ELR (cell line): ENCODE results near the gene RABL6.
"Not testable (repeated sequence)": the region's sequence is repeated elsewhere in the genome, so short reads cannot be mapped to it uniquely, and the experiment has no call there.

Experiments used
- DNase-seq: peaks from one replicate; pipeline ENCODE4 v3.0.0-alpha.2; 2015; ENCODE audit warnings: low read depth

The RABL6 gene

DNA sequence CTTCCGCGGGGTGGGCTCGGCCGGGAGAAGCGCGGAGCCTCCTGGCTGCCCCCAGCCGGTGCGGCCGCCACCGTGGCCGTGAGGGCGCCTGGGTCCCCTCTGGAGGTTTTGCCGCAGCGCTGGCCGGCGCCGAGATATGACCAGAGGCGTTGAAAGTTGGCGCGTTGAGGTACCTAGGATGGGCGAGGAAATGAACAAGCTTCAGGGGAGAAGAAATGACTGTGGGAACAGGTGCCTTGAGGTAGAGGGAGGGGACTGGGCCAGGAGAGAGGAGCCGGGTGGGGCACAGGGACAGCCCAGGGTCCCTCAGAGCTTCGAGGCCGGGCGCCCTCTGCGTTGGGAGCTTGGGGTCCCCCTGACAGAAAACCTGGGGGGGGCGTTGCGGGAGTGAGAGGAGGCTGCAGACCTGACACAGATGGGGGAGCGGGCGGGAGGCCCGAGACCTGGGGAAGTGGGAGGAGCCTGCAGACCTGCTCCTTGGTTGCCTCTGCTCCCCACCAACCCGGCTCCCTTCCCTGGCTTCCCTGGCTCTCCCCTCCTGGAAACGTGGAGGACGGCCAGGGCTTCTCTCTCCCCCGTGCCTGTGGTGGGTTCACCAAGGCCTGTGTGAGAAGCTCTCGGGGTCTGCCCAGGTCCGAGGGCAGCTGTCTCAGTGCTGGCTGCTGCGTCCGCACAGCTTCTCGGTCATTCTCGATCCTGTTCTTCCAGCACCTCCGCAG, 14.2 kb downstream of the RABL6 start:
- DNase-seq: no peak

DNA sequence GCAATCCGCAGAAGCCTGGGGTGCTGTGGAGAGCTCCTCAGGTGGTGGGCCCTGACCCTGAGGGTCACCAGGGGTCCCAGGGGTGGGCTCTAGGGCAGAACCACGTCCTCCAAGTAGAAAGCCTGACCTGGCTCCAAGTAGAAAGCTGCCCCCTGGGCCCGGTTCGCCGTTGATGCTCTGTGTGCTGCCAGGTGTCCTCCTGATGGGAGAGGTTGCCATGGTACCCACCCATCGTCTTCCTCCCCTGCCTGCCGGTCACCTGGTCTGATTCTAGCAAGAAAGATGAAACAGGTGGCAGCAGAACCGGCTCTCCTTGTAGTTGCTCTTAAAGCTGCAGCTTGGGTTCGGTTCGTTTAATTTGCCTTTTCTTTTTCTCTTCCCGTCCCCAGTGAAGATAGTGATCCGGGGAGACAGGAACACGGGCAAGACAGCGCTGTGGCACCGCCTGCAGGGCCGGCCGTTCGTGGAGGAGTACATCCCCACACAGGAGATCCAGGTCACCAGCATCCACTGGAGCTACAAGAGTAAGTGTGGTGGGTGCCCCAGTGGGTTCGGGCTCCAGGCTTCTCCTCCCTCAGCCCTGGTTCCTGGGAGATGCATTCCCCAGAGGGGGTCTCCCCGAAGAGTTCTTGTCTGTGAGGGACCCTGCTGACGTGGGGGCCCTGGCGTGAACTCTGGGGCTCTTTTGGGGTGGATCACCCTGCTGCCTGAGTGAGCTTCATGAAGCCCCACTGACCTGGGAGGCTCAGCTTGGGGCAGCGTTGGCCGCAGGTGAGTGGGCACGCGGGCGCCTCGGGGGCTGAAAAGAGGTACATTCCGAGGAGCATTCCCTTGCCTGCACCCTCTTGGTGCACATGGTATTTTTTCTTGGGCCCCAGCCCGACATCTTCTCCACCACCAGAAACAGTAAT, 15.6 kb downstream of the RABL6 start:
- no peak for DNase-seq

DNA sequence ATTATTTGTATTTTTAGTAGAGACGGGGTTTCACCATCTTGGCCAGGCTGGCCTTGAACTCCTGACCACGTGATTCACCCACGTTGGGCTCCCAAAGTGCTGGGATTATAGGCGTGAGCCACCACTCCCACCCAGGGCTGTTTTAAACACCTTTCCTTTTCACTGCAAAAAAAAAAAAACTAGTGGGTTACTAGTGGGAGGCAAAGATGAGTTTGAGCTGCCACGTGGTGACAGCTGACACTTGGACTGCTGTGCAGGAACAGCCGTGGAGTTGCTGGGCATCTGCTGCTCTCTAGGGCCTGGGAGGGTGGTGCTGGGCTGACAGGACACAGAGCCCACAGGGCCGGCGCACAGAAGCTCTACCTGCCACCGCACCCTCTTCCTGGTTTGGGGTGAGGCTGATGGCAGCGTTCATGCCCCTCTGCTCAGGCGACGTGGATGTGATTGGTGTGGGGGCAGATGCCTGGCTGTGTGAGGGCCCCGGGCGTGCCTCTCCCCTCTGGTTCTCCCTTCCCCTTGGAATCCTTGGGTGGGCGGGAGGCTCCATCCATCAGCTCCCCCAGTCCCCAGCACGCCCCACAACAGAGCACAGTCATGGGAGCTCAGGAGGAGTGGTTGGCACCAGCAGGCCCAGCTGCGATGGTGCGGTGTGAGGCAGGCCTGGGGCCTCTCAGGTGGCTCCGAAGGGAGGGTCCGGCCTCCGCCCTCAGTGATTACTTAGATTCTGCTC, 16.9 kb downstream of the RABL6 start:
- no peak for DNase-seq

DNA sequence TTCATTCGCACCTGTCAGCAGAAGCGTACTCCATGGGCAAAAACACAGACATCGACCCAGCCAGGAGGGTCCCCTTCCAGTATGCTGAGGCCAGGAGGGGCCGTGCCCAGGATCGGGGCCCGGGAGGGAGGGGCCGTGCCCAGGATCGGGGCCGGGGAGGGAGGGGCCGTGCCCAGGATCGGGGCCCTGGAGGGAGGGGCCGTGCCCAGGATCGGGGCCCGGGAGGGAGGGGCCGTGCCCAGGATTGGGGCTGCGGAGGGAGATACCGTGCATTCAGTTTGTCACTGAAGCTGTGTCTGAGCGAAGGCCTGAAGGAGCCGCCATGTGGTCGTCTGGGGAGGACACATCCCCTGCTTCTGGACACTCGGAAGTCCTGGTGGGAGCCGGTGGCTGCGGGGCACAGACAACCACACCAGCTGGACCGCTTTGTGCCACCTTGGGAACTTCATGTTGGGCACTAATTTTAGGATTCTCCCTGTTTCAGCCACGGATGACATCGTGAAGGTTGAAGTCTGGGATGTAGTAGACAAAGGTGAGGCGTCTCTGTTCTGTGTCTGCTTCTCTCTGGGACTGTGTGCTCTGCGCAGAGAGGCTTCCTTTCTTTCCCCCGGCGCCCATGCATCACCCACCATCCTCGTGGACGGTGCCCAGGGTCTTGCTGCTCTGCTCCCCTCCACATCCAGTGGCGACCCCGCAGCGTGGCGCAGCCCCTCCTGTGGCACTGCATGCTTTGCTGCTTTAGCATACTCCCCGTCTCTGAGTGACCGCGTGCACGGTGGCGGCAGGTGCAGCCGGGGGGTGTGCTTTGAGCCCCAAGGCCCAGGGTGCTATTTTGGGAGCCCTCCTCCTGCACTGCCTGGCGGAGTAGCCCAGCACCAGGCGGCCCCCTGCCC, 17.8 kb downstream of the RABL6 start:
- no peak for DNase-seq

DNA sequence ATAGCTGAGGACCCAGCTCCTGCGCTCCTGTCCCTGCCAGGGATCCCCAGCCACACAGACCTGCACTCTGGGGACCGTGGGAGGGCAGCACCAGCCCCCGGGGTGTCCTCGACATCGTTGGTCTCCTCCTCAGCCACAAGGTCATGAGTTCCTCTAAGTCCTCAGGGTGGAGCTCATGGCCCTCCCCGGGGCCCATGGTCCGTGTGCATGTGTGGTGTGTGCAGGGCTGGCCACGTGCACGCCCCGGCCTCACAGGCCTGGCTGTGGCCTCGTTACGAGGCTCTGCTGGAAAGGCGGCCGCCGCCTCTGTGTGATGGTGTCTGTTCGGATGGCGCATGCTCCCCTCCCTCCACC, 18.4 kb downstream of the RABL6 start:
- DNase-seq: no peak

DNA sequence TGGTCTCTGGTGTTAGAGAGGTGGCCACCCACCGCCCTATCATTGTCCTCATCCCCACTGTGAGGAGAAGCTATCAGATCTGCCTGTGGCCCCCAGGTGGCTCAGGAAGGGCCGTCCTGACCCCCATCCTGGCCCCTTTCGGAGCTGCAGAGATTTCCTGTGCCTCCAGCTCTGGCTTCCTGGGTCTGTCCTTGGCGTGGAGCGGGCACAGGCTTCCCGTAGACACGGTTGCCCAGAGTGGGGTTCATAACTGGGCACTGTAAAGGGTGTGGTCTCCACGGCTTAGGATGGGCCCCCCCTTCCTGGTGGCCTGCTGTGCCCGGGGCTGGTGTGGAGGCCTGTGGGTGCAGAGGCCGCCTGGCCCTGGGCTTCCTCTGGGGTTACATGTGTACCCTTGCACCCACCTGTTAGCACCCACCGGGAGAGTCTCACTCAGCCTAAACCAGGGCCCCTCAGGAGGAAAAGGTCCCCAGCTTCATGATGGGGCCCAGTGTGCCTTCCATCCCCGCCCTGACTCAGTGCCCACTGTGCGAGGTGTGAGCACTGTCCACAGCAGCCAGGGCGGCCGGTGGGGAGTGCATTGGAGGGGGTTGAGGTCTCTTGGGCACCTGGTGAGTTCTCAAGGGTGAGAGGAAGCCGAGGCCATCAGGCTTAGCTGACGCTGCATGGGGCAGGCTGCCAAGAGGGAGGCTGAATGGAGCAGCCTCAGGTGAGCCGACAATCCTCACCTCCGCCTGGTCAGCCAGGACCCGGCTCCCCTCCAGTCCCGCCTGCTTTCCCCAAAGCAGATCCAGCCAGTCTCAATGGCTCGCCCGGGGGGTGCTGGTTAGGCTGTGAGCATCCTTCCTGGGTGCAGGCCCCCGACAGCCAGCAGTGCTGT, 19.2 kb downstream of the RABL6 start:
- DNase-seq: no peak

DNA sequence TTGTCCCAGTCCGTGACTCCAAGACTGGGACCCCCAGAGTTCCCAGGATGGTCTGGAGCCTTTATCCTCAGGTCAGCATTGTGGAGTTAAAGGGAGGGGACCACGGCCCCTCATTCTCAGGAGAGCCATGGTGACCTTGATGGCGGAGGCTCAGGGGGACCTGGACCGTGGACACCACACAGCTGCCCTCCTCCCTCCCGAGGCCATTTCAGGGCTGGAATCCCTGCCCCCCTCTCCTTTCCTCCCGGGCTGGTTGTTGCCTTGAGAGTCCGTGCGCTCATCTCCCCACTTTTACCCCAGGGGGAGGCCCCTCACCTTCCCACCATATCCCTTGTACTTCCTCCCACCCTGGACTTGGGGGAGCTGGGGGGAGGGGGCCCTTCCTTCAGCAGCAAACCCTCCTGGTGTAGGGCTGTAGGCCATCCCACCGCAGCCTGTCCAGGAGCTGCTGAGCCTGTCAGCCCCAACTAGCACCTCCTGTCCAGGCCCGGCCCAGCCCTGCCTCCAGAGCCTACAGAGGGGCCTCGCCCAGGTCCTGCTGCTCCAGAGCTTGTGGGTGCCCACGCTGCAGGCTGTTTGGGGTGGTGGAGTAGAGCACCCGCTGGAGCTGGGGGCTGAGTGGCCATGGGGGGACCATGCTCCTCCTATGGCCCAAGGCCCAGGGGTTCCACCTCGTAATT, 20.2 kb downstream of the RABL6 start:
- no peak for DNase-seq

DNA sequence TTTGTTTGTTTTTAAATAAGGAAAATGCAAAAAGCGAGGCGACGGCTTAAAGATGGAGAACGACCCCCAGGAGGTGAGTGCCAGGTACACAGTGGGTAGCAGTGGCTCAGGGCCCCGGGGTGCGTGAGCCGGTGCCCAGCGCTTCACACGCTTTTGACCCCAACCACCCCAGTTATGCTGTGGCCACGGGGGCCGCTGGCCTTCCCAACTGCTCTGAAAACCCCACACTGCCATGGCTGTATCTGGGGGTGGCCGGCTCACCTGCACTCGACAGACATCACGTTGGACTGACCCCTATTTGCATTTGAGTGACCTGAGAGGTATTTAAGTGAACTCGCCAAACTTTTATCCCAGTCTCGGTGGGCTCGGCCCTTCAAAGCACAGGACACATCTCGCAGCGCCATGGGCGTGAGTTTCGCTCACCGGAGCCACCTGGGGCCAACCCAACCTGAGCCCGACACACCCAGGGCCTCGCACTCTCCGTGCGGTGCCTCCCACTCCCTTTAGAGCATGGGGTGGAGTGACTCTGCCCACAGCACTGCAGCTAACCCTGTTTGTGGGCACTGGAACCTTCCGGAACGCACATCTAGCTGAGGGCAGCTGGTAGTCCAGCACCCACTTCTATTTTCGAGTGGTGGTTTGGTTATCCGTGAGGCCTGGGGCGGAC, 20.9 kb downstream of the RABL6 start:
- DNase-seq: no peak

DNA sequence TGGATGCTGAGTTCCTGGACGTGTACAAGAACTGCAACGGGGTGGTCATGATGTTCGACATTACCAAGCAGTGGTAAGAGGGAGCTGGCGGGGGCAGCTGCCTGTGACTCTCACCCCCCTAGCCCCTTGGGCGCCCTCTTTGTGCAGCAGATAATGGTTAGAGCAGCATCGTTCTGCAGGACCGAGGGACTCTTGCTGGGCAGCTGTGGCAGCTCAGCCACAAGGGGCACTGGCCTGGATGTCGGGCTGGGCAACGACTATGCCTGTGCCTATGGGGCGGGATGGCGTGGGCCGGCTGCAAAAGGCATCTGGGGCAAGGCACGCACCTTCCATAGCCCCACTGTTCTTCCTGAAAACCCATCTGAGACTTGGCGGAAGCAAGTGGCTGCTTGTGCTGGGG, 21.7 kb downstream of the RABL6 start:
- no peak for DNase-seq

DNA sequence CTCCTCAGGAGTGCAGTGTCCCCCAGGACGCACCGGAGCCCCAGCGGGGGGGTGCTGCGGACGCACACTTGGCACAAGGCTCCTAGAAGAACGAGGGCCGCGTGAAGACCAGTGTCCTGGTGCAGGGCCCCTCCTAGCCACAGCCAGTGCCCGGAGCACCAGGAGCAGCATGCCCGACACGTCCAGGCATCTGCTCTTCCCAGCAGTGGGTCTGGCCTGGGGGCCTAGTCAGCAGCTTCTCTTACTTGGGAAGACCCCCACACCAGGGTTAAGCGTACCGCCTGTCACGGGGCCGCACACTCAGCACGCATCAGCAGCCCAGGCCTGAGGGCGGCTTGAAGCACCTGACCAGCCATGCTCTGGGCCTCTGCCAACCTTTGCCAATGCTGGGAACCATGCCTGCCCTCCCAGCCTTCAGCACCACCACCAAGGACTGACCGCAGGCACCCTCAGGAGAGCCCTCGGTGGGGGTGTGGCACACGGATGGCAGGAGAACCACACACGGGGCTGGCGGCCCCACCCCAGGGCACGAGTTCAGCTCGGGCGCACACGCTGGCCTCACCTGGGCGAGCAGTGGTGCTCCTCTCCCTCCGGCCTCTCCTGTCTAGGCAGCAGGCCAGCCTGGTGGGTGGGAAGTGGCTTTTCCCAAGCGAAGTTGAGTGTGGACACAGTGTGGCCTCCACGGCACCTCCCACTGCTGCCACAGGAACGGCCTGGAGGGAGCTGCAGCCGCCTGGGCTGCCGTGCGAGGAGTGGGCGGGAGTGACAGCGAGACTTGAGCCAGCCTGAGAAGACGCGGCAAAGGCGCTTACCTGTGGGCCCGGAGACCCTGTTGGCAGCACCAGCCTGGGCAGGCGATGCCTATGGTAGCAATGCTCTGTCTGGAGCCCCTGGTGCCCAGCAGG, 22.5 kb downstream of the RABL6 start:
- DNase-seq: no peak

DNA sequence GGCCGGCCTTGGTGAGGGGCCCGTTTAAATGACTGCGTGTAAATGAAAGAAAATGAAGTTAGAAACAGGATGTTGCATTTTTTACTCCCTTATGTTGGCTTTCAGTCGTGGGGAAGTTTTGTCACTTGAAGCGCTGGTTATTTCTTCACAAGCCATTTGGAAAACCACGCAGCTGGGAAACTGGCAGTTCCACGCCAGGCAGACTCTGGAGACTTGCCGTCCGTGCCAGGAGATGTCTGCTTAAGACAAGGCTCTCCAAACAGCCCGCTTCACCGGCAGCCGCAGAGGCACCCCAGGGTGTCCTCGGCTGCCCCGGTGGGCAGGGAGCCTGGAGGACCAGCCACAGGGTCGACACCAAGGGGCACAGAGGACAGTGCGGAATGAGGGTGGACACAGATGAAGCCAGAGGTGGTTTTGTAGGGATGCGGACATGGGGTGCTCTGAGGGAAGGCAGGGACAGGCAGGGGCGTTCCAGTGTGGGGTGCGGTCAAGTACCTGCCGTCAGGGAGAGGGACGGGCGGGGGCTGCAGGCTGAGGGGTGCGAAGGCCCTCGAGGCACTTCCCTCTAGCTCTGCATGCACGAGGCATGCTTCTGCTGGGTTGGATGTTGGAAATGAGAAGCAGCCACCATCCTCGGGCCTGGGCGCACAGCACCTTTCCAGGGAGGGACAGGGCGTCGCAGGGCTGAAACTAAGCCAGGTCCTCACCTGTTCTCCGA, 23.4 kb downstream of the RABL6 start:
- DNase-seq: no peak

DNA sequence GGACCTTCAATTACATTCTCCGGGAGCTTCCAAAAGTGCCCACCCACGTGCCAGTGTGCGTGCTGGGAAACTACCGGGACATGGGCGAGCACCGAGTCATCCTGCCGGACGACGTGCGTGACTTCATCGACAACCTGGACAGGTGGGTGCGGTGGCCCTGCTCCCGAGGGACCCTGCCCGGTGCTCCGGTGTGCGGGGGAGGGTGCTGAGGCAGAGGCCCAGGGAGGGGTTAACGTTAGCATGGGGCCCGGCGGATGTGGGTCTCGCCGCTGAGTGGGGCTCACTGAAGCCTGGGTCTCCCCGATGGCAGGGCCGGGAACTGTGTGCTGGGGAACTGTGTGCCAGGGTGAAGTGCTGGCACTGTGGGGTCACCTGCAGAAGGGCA, 24.0 kb downstream of the RABL6 start:
- DNase-seq: no peak

DNA sequence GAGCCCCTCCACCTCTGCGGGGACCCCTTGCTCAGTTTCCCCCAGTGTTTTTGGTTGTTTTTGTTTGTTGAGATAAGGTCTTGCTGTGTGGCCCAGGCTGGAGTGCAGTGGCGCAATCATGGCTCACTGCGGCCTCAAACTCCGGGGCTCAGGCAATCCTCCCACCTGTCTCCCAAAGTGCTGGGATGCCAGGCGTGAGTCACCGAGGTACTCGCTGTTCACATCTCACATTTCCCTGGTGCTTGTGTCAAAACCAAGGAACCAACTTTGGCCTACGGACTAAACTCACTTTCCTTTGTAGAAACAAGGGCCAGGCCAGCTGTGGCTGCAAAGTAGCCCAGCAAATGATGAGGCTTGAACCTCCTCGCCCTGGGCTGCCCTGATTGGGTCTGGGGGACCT, 24.8 kb downstream of the RABL6 start:
- no peak for DNase-seq

DNA sequence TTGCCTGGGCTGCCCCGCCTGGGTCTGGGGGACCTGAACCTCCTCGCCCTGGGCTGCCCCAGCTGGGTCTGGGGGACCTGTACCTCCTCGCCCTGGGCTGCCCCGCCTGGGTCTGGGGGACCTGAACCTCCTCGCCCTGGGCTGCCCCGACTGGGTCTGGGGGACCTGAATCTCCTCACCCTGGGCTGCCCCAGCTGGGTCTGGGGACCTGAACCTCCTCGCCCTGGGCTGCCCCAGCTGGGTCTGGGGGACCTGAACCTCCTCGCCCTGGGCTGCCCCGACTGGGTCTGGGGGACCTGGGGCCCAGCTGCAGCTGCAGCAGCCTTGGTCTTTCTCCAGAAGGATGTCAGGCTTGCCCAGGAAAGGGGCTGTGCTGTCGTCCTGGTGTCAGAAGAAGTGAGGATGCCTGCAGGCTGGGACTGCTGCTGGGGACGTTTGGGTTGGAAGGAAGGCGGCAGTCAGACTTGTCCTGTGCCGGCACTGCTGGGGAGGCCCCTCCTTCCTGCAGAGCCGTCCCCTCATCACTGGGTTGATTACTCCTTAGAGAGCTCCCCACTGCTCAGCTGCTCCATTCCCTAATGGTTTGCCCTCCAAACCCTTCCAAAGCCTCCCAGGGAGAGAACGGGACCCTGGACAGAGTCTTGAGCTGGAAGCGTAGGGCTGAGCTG, 25.8 kb downstream of the RABL6 start:
- DNase-seq: not testable (repeated sequence)

DNA sequence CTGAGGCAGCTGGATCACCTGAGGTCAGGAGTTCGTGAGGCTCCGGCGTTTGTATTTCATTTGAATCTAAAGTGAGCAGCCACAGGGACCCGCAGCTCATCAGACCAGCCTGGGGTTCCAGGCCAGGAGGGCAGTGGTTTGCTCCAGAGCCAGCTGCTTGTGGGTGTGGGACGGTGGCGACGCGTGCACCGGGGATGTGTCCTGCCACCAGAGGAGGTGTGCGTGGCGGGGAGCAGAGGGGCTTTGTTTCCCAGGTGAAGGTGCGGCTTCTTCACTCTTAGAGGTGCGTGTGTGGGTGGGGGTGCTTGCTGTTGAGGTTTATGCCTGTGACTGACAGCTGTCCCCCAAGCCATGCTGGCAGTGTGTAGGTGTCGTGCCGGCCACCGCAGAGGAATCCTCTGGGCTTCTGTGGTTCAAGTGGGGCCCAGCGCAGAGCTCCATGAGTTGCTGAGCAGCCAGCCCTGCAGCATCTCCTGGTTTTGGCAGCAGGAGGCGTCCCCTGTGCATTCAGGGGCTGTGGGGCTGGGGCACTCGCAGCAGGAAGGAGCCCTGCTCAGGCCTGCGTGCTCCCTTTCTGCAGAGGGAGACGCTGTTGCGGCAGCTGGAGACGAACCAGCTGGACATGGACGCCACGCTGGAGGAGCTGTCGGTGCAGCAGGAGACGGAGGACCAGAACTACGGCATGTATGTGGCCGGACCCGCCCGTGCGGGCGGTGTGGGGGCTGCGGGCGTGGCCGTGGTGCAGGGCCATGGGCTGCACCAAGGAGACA, 27.6 kb downstream of the RABL6 start:
- DNase-seq: no peak
